Progenitor cell of endocrine pancreas (in vitro differentiated cells): ENCODE results near the gene MTR. TPM values are rescaled to one million over a fixed set of nuclear protein-coding genes. Genes with fewer than 3 reads are reported as not detected.
A peak's percentile ranks its signal among the peaks of the same experiment; 100 is the strongest.

Experiments used
- DNase-seq: peaks from one replicate; pipeline ENCODE4 v3.0.0; 2021; ENCODE audit warnings: low spot score; ENCODE audit not compliant: unreplicated experiment
- H3K27ac Mint-ChIP-seq: 2 replicates; pipeline ENCODE4 v1.8.0; 2021; ENCODE audit warnings: mild to moderate bottlenecking, moderate library complexity, mixed read lengths
- H3K27me3 Mint-ChIP-seq: 2 replicates; pipeline ENCODE4 v1.8.0; 2021; ENCODE audit warnings: mixed read lengths
- H3K36me3 Mint-ChIP-seq: 2 replicates; pipeline ENCODE4 v1.8.0; 2022; ENCODE audit warnings: mixed read lengths; ENCODE audit not compliant: insufficient read depth
- H3K4me1 Mint-ChIP-seq: 2 replicates; pipeline ENCODE4 v1.8.0; 2021; ENCODE audit warnings: low read depth, mixed read lengths
- H3K4me3 Mint-ChIP-seq: 2 replicates; pipeline ENCODE4 v1.8.0; 2021; ENCODE audit warnings: low read depth, mild to moderate bottlenecking, moderate library complexity, mixed read lengths
- H3K9me3 Mint-ChIP-seq: 2 replicates; pipeline ENCODE4 v1.8.0; 2021; ENCODE audit warnings: low read depth, mixed read lengths
- CTCF ChIP-seq: fragments of 200-600 bp; sonication (generic); IDR thresholded peaks from one replicate; pipeline ENCODE4 v1.5.0; 2021; ENCODE audit warnings: antibody characterized with exemption, mild to moderate bottlenecking; ENCODE audit not compliant: unreplicated experiment
- total RNA-seq: library from RNA; stranded (reverse); gene quantifications from 2 replicates; pipeline ENCODE4 v1.2.1, GENCODE V29; 2021

Gene MTR
- total RNA-seq, 1 donor from 2014 or later, result 29.7 TPM

DNA sequence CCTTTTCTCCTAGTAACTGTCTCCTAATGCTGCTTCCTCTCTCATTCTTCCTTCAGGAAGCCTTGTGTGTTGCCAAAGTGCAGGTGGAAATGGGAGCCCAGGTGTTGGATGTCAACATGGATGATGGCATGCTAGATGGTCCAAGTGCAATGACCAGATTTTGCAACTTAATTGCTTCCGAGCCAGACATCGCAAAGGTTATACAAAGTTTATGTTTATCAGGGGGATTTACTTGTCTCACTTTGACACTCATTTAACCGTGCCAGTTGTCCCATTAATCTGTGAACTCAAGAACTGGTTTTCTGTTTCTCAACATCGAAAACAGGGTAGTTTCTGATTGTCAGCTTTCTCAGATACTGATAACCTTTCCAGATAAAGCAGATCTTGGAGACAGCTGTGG, 40.4 kb downstream of the MTR start:
- H3K27me3 Mint-ChIP-seq, result no peaks in the 10 kb centered on the region
- H3K4me1 Mint-ChIP-seq, result peaks cover 13% of the 10 kb centered on the region
- H3K9me3 Mint-ChIP-seq, result no peaks in the 10 kb centered on the region
- H3K36me3 Mint-ChIP-seq, result peaks cover 28% of the 10 kb centered on the region
- H3K27ac Mint-ChIP-seq, result peak overlapping the region; percentile 46
- TF ChIP-seq CTCF, result no peak
- H3K4me3 Mint-ChIP-seq, result no peak overlapping the region
- no peak for DNase-seq

- peaks cover 30% of the 10 kb centered on the region for H3K36me3 Mint-ChIP-seq
- DNase-seq, result no peak
- peaks cover 13% of the 10 kb centered on the region for H3K4me1 Mint-ChIP-seq
- H3K9me3 Mint-ChIP-seq, result no peaks in the 10 kb centered on the region
- no peak for TF ChIP-seq CTCF
- H3K27ac Mint-ChIP-seq, result no peak overlapping the region
- no peaks in the 10 kb centered on the region for H3K27me3 Mint-ChIP-seq
- H3K4me3 Mint-ChIP-seq, result no peak overlapping the region
Observed at GRCh38 chr1:236836157-236836556, 41.1 kb downstream of the MTR start.

DNA sequence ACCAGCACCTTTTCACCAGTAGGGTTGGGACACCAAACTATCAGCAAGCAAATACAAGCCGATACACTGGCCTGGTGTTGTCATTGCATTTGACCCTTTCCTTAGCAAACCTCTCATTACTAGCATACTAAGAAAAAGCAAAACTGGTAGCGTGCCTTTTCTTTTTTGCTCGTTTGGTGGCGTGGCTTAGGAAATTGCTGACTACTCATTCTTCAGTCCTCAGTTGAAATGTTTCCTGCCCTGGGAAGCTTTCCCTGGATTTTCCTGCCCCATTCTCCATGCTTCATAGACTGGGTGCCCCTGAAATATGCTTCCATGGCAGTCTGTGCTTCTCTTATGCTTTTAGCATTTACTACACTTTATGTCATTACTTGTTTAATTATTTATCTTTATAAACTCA, 42.0 kb downstream of the MTR start:
- Mint-ChIP-seq H3K9me3 (no peaks in the 10 kb centered on the region), H3K4me1 (peaks cover 13% of the 10 kb centered on the region), H3K36me3 (peaks cover 28% of the 10 kb centered on the region), H3K27ac (no peak overlapping the region), H3K27me3 (no peaks in the 10 kb centered on the region), H3K4me3 (no peak overlapping the region)
- DNase-seq, result no peak
- no peak for TF ChIP-seq CTCF

DNA sequence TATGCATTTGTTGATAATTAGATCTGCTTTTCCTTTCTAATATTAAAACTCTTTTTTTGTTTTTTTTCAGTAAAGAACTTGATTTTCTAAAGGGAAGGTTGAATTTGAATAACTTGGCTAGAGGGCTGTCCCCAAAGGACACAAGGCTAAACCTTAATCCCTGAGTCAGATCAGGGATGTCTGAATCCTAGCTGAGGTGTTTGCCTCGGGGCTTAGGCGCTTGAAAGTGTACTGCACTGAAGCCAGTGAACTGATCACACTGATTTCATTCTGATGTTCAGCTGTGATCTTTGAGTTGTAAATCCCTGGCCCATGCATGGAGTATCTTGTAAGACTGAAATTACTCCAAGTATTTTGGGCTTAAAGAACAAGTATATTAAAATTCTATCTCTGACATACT, 42.8 kb downstream of the MTR start:
- H3K36me3 Mint-ChIP-seq, result peaks cover 28% of the 10 kb centered on the region
- no peak overlapping the region for H3K27ac Mint-ChIP-seq
- no peaks in the 10 kb centered on the region for H3K9me3 Mint-ChIP-seq
- no peak for DNase-seq
- H3K4me3 Mint-ChIP-seq, result no peak overlapping the region
- no peak for TF ChIP-seq CTCF
- peaks cover 13% of the 10 kb centered on the region for H3K4me1 Mint-ChIP-seq
- H3K27me3 Mint-ChIP-seq, result no peaks in the 10 kb centered on the region

DNA sequence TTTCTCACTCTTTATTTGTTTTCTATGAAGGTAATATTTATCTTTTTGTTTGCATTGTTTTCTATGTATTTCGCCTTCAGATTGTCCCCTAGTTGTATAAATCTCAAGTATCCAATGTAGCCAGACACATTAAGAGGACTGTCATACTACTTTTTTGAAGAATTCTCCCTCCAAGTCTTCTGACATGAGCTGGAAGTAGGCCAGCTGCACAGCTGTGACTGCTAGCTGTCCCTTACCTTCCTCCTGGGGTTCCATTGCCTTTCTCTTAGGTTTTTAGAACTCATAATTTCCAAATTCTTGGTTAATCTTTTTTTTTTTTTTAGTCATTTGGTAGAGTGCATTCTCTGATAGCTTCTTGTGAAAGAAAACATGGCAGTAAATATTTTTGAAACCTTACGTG, 46.2 kb downstream of the MTR start:
- H3K4me1 Mint-ChIP-seq, result no peaks in the 10 kb centered on the region

More for the DNA sequence above, 46.2 kb downstream of the MTR start:
- H3K27ac Mint-ChIP-seq, result no peak overlapping the region
- peaks cover 17% of the 10 kb centered on the region for H3K36me3 Mint-ChIP-seq
- DNase-seq, result no peak
- H3K27me3 Mint-ChIP-seq, result no peaks in the 10 kb centered on the region
- no peak overlapping the region for H3K4me3 Mint-ChIP-seq
- no peak for TF ChIP-seq CTCF
- no peaks in the 10 kb centered on the region for H3K9me3 Mint-ChIP-seq
